ENCODE results near the gene TFAP2E. TPM values are rescaled to one million over a fixed set of nuclear protein-coding genes. Genes with fewer than 3 reads are reported as not detected.
A peak's percentile ranks its signal among the peaks of the same experiment; 100 is the strongest.

Gene TFAP2E
- total RNA-seq, 1 experiment from 2014 or later = 3.2 TPM

DNA sequence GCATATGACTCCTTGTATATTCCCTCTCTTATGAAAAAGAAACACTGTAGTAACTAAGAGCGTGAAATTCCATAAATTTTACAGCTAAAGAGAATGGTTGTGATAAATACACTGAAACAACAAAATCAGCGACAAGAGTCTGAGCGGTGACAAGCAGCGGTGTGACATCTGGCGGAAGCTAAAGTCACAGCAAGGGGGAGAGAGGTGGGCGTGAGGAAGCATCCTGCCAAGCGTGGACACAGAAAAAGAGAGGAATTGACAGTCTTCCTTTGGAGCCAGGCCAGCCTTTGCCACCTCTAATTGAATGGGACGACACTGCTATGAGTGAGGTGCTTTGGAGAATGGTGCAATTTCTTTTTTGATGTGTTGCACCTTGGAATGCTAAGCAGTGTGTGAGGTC, 42.3 kb downstream of the TFAP2E start:
- intact Hi-C loops (cut with micrococcal nuclease; ENCODE audit: unreplicated experiment) = no loop called here
- CTCF ChIA-PET = no interaction called here

DNA sequence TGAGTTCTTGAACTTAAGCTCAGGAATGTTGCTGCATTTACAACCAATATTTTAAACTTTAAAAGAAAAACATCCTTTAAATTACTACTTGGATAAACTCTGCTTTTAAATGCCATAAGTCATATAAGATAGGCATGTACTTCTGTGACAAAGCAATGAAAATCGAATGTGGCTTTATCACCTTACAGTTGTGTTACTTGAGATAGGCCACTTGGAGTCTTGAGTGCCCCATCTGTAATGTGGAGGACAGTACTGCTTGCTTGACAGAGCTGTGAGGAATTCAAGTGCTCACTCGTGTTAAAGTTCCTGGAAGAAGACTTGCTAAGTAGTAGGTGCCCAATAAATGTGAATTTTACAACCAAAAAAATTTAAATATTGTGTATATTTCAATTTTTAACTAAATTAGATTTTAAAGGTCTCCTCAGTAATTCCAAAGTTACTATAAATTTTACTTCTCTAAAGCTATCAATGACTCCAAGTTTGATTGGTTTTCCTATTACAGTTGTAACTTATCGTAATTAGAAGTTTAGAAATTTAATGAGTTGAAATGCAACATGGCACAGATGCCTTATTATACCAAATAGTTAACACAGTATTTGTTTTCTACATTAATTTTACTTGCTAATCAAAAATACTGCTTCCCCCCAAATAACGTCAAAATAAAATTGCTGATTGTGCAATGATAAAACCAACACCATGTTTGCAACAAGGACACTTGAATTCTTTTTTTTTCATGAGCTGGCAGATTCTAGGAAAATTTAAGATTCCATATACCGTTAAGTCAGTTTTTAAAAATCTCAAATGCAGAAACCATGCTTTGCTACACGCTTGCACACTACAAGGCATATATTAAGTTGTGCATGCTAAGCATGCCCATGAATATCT, 46.4 kb downstream of the TFAP2E start:
- peaks cover 20% of the 10 kb centered on the region for H3K36me3 ChIP-seq (ENCODE audit: control insufficient read depth, insufficient read depth, low read length)

More for the DNA sequence above, 42.3 kb downstream of the TFAP2E start:
- H3K9me3 ChIP-seq (ENCODE audit: control insufficient read depth, insufficient read depth, low read depth, low read length) = no peaks in the 10 kb centered on the region
- H3K4me3 ChIP-seq (ENCODE audit: low read depth in 2 of 2, low read length in 2 of 2) = no peak overlapping the region
- ATAC-seq = no peak
- H3K4me1 ChIP-seq (ENCODE audit: control insufficient read depth, insufficient read depth, low read length) = no peaks in the 10 kb centered on the region
- POLR2A ChIA-PET = no interaction called here
- peaks cover 36% of the 10 kb centered on the region for H3K36me3 ChIP-seq (ENCODE audit: control insufficient read depth, insufficient read depth, low read length)
- BruUV-seq (replicated peaks) = no TSS peak
- TF ChIP-seq TCF7L2 (IDR thresholded peaks at IDR 0.05; ENCODE audit: low read depth, low read length) (no peak), SIN3A (IDR thresholded peaks at IDR 0.05; ENCODE audit: borderline replicate concordance, insufficient read depth, low read depth, low read length) (no peak)
- in situ Hi-C loops (cut with HindIII; ENCODE audit: low pct_unique_long_range_greater_than_20kb, low sequenced_read_pairs) = no loop called here
- H3K27ac ChIP-seq (ENCODE audit: low read length) = no peak overlapping the region
- DNase-seq (ENCODE audit: low read depth, low spot score) = no peak
- no peaks in the 10 kb centered on the region for H3K27me3 ChIP-seq (ENCODE audit: control insufficient read depth, insufficient read depth, low read length)

More for the DNA sequence above, 46.4 kb downstream of the TFAP2E start:
- H3K4me3 ChIP-seq (ENCODE audit: low read depth in 2 of 2, low read length in 2 of 2) = no peak overlapping the region
- ATAC-seq = no peak
- no peak for DNase-seq (ENCODE audit: low read depth, low spot score)
- no peaks in the 10 kb centered on the region for H3K27me3 ChIP-seq (ENCODE audit: control insufficient read depth, insufficient read depth, low read length)
- no peaks in the 10 kb centered on the region for H3K9me3 ChIP-seq (ENCODE audit: control insufficient read depth, insufficient read depth, low read depth, low read length)
- CTCF ChIA-PET = interaction anchor here (1.2 kb wide), 1 partner anchor 107 kb away, joined by 3 read pairs; no protein-coding TSS in a partner anchor
- H3K27ac ChIP-seq (ENCODE audit: low read length) = no peak overlapping the region
- TSS peak; percentile 12 for BruUV-seq (replicated peaks)
- in situ Hi-C loops (cut with HindIII; ENCODE audit: low pct_unique_long_range_greater_than_20kb, low sequenced_read_pairs) (no loop called here), intact Hi-C loops (cut with micrococcal nuclease; ENCODE audit: unreplicated experiment) (no loop called here)
- TF ChIP-seq, protein P1, sequence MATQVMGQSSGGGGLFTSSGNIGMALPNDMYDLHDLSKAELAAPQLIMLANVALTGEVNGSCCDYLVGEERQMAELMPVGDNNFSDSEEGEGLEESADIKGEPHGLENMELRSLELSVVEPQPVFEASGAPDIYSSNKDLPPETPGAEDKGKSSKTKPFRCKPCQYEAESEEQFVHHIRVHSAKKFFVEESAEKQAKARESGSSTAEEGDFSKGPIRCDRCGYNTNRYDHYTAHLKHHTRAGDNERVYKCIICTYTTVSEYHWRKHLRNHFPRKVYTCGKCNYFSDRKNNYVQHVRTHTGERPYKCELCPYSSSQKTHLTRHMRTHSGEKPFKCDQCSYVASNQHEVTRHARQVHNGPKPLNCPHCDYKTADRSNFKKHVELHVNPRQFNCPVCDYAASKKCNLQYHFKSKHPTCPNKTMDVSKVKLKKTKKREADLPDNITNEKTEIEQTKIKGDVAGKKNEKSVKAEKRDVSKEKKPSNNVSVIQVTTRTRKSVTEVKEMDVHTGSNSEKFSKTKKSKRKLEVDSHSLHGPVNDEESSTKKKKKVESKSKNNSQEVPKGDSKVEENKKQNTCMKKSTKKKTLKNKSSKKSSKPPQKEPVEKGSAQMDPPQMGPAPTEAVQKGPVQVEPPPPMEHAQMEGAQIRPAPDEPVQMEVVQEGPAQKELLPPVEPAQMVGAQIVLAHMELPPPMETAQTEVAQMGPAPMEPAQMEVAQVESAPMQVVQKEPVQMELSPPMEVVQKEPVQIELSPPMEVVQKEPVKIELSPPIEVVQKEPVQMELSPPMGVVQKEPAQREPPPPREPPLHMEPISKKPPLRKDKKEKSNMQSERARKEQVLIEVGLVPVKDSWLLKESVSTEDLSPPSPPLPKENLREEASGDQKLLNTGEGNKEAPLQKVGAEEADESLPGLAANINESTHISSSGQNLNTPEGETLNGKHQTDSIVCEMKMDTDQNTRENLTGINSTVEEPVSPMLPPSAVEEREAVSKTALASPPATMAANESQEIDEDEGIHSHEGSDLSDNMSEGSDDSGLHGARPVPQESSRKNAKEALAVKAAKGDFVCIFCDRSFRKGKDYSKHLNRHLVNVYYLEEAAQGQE (IDR thresholded peaks at IDR 0.05; ENCODE audit: insufficient read depth in 1 of 2, low read depth in 2 of 2, low read length in 1 of 2) = no peak
- TF ChIP-seq, protein P2, sequence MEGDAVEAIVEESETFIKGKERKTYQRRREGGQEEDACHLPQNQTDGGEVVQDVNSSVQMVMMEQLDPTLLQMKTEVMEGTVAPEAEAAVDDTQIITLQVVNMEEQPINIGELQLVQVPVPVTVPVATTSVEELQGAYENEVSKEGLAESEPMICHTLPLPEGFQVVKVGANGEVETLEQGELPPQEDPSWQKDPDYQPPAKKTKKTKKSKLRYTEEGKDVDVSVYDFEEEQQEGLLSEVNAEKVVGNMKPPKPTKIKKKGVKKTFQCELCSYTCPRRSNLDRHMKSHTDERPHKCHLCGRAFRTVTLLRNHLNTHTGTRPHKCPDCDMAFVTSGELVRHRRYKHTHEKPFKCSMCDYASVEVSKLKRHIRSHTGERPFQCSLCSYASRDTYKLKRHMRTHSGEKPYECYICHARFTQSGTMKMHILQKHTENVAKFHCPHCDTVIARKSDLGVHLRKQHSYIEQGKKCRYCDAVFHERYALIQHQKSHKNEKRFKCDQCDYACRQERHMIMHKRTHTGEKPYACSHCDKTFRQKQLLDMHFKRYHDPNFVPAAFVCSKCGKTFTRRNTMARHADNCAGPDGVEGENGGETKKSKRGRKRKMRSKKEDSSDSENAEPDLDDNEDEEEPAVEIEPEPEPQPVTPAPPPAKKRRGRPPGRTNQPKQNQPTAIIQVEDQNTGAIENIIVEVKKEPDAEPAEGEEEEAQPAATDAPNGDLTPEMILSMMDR (IDR thresholded peaks at IDR 0.05) = no peak
- TF ChIP-seq POLR2AphosphoS5 (IDR thresholded peaks at IDR 0.05; ENCODE audit: low read depth, low read length) (no peak), TCF7L2 (IDR thresholded peaks at IDR 0.05; ENCODE audit: low read depth, low read length) (no peak), SIN3A (IDR thresholded peaks at IDR 0.05; ENCODE audit: borderline replicate concordance, insufficient read depth, low read depth, low read length) (no peak)
- H3K4me1 ChIP-seq (ENCODE audit: control insufficient read depth, insufficient read depth, low read length) = no peaks in the 10 kb centered on the region
- POLR2A ChIA-PET = no interaction called here
